Right kidney (tissue), 1 donor: Measurements from ENCODE around the gene CCDC6.

Source experiments
- DNase-seq: peaks from one replicate; pipeline ENCODE4 v3.0.0-alpha.2; 2016

Gene CCDC6

DNA sequence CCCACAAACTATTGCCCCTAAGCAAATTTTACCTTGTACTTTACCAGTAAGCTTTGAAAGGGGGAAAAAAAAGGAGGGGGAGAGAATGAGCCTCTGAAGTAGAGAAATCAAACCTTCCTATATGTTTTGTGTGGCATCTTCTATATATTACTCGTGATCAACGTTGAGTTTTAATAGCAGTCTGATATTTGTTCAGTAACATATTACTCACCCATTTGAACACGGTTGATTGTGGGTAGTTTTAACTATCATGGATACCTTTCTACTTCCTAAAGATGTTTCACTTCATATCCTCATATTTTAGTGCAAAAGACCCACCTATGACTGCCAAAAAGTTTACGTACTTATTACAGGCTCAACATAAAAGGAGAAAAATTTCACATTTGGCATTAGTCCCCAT is 54.5 kb downstream of the CCDC6 start:
- DNase-seq = no peak

DNA sequence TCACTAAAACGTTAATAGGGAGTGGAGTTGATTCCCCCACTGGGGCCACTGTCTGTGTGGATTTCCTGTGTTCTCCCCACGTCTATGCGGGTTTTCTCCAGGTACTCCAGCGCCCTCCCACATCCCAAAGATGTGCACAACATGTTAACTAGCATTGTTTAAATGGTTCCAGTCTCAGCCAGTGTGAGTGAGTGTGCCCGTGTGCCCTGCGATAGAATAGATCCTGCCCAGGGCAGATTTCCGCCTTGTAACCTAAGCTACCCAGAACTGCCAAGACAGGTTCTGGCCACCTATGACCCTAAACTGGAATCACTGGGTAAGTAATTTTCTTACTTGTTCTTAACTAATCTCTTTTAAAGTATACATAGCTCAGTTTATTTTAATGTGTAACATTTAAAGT is 58.5 kb downstream of the CCDC6 start:
- DNase-seq = no peak

GRCh38 chr10:59847326-59847725 is 59.0 kb downstream of the CCDC6 start:
- DNase-seq = no peak

DNA sequence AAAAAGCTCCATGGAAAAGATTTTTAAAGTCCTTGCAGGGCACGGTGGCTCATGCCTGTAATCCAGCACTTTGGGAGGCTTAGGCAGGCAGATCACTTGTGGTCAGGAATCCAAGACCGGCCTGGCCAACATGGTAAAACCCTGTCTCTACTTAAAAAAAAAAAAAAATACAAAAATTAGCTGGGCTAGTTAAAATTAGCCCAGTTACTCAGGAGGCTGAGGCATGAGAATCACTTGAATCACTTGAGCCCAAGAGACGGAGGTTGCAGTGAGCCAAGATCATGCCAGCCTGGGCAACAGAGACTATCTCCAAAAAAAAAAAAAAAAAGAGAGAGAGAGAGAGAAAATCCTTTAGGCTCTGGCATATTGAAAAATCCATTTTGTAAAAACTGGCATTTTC is 61.9 kb downstream of the CCDC6 start:
- DNase-seq = no peak

DNA sequence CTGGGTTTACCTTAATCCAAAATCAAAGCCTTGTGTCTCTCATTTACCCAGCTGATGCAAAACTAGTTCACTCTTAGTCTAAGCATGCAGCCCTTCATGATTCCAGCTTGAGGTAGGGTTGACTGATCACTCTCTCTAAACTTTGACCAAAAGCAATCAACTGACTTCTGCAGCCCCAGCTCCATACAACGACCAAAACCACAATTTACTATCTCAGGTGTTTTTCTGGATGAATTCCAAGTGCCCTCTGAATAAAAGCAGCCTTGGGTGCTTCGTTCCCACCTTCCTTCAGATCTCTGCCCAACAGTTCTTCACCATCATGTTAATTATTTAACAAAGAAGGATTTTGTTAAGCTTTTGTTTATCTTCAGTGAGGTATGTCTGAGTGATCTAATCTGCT is 62.6 kb downstream of the CCDC6 start:
- DNase-seq = no peak

DNA sequence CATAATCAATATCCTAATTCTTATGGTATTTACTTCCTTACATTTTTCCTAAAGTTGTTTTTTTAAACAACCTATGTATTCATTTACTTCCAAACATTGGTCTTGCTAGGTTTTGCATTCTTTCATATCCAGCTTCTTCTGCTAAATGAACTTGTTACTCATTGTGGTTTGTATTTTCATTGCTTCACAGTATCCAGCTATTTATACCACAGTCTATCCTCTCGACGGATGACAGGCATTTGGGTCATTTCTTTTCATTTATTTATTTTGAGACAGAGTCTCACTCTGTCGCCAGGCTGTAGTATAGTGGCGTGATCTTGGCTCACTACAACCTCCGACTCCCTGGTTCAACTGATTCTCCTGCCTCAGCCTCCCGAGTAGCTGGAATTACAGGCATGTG is 66.8 kb downstream of the CCDC6 start:
- no peak for DNase-seq

DNA sequence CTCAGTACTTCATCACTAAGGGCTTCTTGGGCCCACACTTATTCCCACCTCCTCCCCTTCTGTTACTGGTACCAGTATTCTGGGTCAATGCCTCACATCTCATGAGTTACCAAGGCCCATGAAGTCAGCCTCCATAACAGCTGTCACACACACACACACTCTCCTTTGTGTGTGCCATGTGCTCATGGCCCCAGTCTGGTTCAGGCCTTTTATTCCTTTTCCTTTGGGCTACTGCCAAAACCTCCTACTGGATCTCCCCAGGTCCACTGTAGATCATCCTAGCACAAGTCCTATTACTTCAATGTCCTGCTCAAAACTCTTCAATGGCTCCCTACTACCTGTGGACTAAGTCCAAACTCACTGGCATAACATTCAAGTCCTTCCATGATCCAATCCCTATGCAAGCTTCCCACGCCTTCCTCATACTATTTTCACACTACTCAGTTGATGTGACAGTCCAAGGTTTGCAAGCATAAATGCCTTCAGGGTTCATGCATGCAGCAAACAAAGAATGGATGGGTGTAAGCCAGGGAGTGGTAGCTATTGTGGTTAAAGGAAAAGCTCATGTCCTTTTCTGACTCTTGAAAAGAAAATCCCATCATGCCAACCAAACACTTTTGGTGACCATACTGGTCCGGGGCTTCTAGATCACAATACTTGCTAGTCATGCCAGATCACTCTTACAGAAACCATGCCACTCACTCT is 68.1 kb downstream of the CCDC6 start:
- DNase-seq = no peak

DNA sequence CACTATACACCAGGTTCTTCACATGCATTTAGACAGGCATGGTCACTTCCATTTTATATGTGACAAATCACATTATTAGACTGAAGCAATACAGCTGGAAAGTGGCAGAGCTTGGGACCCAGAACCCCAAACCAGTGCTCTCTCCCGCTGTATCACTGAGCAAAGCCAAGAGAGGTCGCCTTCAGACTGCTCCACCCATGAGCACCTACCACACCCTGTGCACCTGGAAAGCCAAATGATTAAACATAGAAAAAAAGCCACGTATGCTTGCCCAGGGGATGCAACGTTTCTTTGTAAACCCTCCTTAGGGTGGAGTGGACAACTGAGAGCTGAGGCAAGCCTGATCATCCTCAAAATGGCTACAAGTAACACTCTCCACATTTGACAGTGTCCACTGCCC is 72.5 kb downstream of the CCDC6 start:
- DNase-seq = no peak

GRCh38 chr10:59832506-59832905 is 73.8 kb downstream of the CCDC6 start:
- no peak for DNase-seq

- no peak for DNase-seq
Measured at GRCh38 chr10:59831658-59832503, 74.5 kb downstream of the CCDC6 start.

- no peak for DNase-seq
Measured at GRCh38 chr10:59830601-59831259, 75.6 kb downstream of the CCDC6 start.

GRCh38 chr10:59829601-59830000 is 76.8 kb downstream of the CCDC6 start:
- DNase-seq = no peak

- DNase-seq = no peak
Measured at GRCh38 chr10:59829024-59829423, 77.3 kb downstream of the CCDC6 start.

DNA sequence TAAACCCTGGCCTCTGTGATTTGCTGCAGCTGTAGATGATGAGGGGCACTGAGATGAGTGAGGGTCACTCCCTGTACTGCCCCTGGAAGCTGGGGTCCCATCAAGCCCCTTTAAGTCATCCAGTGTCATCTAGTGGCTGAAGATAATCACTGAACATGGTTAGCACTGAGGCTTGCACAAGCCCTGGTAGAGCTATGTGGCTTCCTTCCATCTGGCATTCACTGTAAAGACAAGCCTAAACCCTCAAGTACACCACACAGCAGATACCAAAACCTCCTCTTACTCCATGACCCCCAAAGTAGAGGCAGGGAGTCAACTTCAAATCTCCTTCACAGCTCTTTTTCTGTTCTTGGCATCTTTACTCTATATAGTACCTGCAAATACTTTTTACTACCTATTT is 80.4 kb downstream of the CCDC6 start:
- no peak for DNase-seq

- DNase-seq = no peak
Measured at GRCh38 chr10:59823751-59824150, 82.6 kb downstream of the CCDC6 start.

GRCh38 chr10:59823111-59823510 is 83.2 kb downstream of the CCDC6 start:
- no peak for DNase-seq

DNA sequence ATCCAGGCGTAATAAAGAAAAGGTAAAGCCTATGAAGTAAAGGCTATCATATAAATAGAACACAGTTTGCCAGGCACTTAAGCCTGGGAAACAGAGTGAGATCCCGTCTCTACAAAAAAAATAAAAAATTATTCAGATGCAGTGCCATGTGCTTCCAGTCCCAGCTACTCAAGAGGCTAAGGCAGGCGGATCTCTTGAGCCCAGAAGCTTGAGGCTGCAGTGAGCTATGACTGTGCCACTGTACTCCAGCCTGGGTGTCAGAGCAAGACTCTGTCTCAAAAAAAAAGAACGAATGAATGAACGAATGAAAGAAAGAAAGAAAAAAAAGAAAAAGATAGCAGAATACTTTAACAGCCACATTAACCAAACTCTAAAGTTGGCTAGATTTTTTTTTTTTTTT is 85.9 kb downstream of the CCDC6 start:
- no peak for DNase-seq

GRCh38 chr10:59819683-59820082 is 86.7 kb downstream of the CCDC6 start:
- DNase-seq = no peak

GRCh38 chr10:59819265-59819664 is 87.1 kb downstream of the CCDC6 start:
- no peak for DNase-seq

GRCh38 chr10:59817773-59818172 is 88.6 kb downstream of the CCDC6 start:
- DNase-seq = no peak

DNA sequence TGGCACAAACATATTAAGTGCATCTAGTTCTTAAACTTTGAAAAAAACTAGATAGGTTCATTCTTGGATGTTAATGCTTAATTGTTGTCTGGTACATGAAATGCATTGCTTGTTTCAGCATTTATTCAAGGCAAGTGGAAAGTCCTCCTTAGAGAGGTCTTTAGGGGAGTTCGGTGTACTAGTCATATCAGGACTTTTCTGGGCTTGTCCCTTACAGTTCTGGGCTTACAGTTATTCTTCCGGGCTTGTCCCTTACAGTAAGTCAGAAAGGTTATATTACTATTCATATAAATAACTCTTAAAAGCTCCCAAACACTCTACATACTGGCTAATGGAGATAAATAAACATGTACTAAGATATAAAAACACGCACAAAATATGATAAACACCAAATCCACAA is 91.5 kb downstream of the CCDC6 start:
- no peak for DNase-seq

GRCh38 chr10:59812519-59813122 is 93.7 kb downstream of the CCDC6 start:
- no peak for DNase-seq

GRCh38 chr10:59809644-59809974 is 96.7 kb downstream of the CCDC6 start:
- no peak for DNase-seq
